H9 (cell line): ENCODE results near the gene BAIAP2. TPM values are rescaled to one million over a fixed set of nuclear protein-coding genes. Genes with fewer than 3 reads are reported as not detected.

Experiments used
- DNase-seq: peaks from one replicate; pipeline ENCODE4 v3.0.0-alpha.2; 2017
- H2AFZ ChIP-seq: one replicate; pipeline ENCODE4 v1.6.1; 2013; ENCODE audit warnings: mild to moderate bottlenecking, low read length, control low read depth, moderate library complexity
- H2AK5ac ChIP-seq: 2 replicates; pipeline ENCODE4 v1.6.1; 2013; ENCODE audit warnings: low read length, control low read depth, mixed read lengths; ENCODE audit not compliant: insufficient read length
- H2BK120ac ChIP-seq: one replicate; pipeline ENCODE4 v1.6.1; 2013; ENCODE audit warnings: low read depth, mild to moderate bottlenecking, low read length, control low read depth, inconsistent platforms; ENCODE audit not compliant: poor library complexity, severe bottlenecking
- H2BK12ac ChIP-seq: 2 replicates; pipeline ENCODE4 v1.6.1; 2013; ENCODE audit warnings: low read length, control low read depth, mixed read lengths, low read depth; ENCODE audit not compliant: insufficient read length
- H2BK15ac ChIP-seq: 2 replicates; pipeline ENCODE4 v1.6.1; 2013; ENCODE audit warnings: low read depth, low read length, control low read depth
- H2BK20ac ChIP-seq: one replicate; pipeline ENCODE4 v1.6.1; 2013; ENCODE audit warnings: low read depth, mild to moderate bottlenecking, low read length, control low read depth, inconsistent platforms; ENCODE audit not compliant: poor library complexity, severe bottlenecking
- H2BK5ac ChIP-seq: 2 replicates; pipeline ENCODE4 v1.6.1; 2013; ENCODE audit warnings: low read length, control low read depth, mixed read lengths; ENCODE audit not compliant: insufficient read length
- H3K14ac ChIP-seq: 2 replicates; pipeline ENCODE4 v1.6.1; 2013; ENCODE audit warnings: low read length, control low read depth; ENCODE audit not compliant: insufficient read depth
- H3K18ac ChIP-seq: 2 replicates; pipeline ENCODE4 v1.6.1; 2013; ENCODE audit warnings: low read depth, mild to moderate bottlenecking, mixed read lengths, low read length, control low read depth; ENCODE audit not compliant: insufficient read length
- H3K23ac ChIP-seq: 2 replicates; pipeline ENCODE4 v1.6.1; 2013; ENCODE audit warnings: low read length, control low read depth, mixed read lengths, low read depth; ENCODE audit not compliant: insufficient read length
- H3K23me2 ChIP-seq: 2 replicates; pipeline ENCODE4 v1.6.1; 2013; ENCODE audit warnings: low read depth, mild to moderate bottlenecking, mixed read lengths, low read length, control low read depth; ENCODE audit not compliant: insufficient read length, poor library complexity, severe bottlenecking
- H3K27ac ChIP-seq: 2 replicates; pipeline ENCODE4 v1.5.1; 2013; ENCODE audit warnings: low read length, control low read depth, mixed read lengths, low read depth; ENCODE audit not compliant: insufficient read length
- H3K27me3 ChIP-seq: 2 replicates; pipeline ENCODE4 v1.6.1; 2013; ENCODE audit warnings: low read length, control low read depth, inconsistent platforms; ENCODE audit not compliant: insufficient read depth
- H3K4ac ChIP-seq: 2 replicates; pipeline ENCODE4 v1.6.1; 2013; ENCODE audit warnings: low read depth, mild to moderate bottlenecking, control low read depth, inconsistent platforms, low read length, moderate library complexity
- H3K4me1 ChIP-seq: 2 replicates; pipeline ENCODE4 v1.6.1; 2013; ENCODE audit warnings: low read length, control low read depth, inconsistent platforms; ENCODE audit not compliant: insufficient read depth
- H3K4me2 ChIP-seq: 2 replicates; pipeline ENCODE4 v1.6.1; 2013; ENCODE audit warnings: low read length, control low read depth, mixed read lengths; ENCODE audit not compliant: insufficient read length, insufficient read depth
- H3K56ac ChIP-seq: 2 replicates; pipeline ENCODE4 v1.6.1; 2013; ENCODE audit warnings: low read depth, mild to moderate bottlenecking, mixed read lengths, low read length, control low read depth; ENCODE audit not compliant: insufficient read length
- H3K79me1 ChIP-seq: 2 replicates; pipeline ENCODE4 v1.6.1; 2013; ENCODE audit warnings: low read depth, mild to moderate bottlenecking, moderate library complexity, low read length, control low read depth, inconsistent platforms; ENCODE audit not compliant: insufficient read depth, poor library complexity, severe bottlenecking
- H3K79me2 ChIP-seq: 2 replicates; pipeline ENCODE4 v1.6.1; 2013; ENCODE audit warnings: low read length, control low read depth, inconsistent platforms; ENCODE audit not compliant: insufficient read depth
- H3K9ac ChIP-seq: 2 replicates; pipeline ENCODE4 v1.6.1; 2013; ENCODE audit warnings: low read length, control low read depth, mixed read lengths; ENCODE audit not compliant: insufficient read length; ENCODE audit errors: extremely low read depth
- H3K9me3 ChIP-seq: one replicate; pipeline ENCODE4 v1.6.1; 2013; ENCODE audit warnings: low read depth, low read length, inconsistent platforms; ENCODE audit not compliant: control insufficient read depth
- H3T11ph ChIP-seq: one replicate; pipeline ENCODE4 v1.6.1; 2013; ENCODE audit warnings: mild to moderate bottlenecking, low read length, control low read depth, inconsistent platforms
- H4K20me1 ChIP-seq: one replicate; pipeline ENCODE4 v1.6.1; 2013; ENCODE audit not compliant: control insufficient read depth, insufficient read length, insufficient read depth
- H4K5ac ChIP-seq: 2 replicates; pipeline ENCODE4 v1.6.1; 2013; ENCODE audit warnings: low read depth, mild to moderate bottlenecking, mixed read lengths, low read length, control low read depth; ENCODE audit not compliant: insufficient read length
- H4K8ac ChIP-seq: replicated peaks from 2 replicates; pipeline ENCODE4 v1.6.1; 2013; ENCODE audit warnings: low read length, control low read depth, mixed read lengths, low read depth; ENCODE audit not compliant: insufficient read length
- H4K91ac ChIP-seq: 2 replicates; pipeline ENCODE4 v1.6.1; 2013; ENCODE audit warnings: low read depth, mild to moderate bottlenecking, moderate library complexity, mixed read lengths, low read length, control low read depth; ENCODE audit not compliant: insufficient read length
- H3K27ac Mint-ChIP-seq, 3 experiments: 2 replicates in 2 of 3; 3 replicates in 1 of 3; pipeline ENCODE4 v1.8.0; 2020 to 2021; ENCODE audit warnings: mixed read lengths in 3 of 3, mild to moderate bottlenecking in 1 of 3, moderate library complexity in 1 of 3
- H3K27me3 Mint-ChIP-seq: 2 replicates; pipeline ENCODE4 v1.8.0; 2021; ENCODE audit warnings: low read depth, mild to moderate bottlenecking, moderate library complexity, mixed read lengths
- H3K36me3 Mint-ChIP-seq, 3 experiments: 2 replicates in 2 of 3; 3 replicates in 1 of 3; pipeline ENCODE4 v1.8.0; 2020 to 2021; ENCODE audit warnings: low read depth in 3 of 3, mixed read lengths in 3 of 3; ENCODE audit not compliant: insufficient read depth in 1 of 3
- H3K4me1 Mint-ChIP-seq, 2 experiments: 2 replicates each; pipeline ENCODE4 v1.8.0; 2020; ENCODE audit warnings: mixed read lengths in 2 of 2
- H3K4me3 Mint-ChIP-seq, 2 experiments: 2 replicates in 1 of 2; 3 replicates in 1 of 2; pipeline ENCODE4 v1.8.0; 2020 to 2021; ENCODE audit warnings: mild to moderate bottlenecking in 2 of 2, mixed read lengths in 2 of 2, moderate library complexity in 1 of 2
- H3K9me3 Mint-ChIP-seq, 2 experiments: 2 replicates in 1 of 2; 3 replicates in 1 of 2; pipeline ENCODE4 v1.8.0; 2020; ENCODE audit warnings: mild to moderate bottlenecking in 2 of 2, mixed read lengths in 2 of 2, moderate library complexity in 1 of 2
- CTCF ChIP-seq: fragments of 200-600 bp; sonication (generic); conservative IDR thresholded peaks from 3 replicates; pipeline ENCODE4 v1.8.0; 2021; ENCODE audit warnings: antibody characterized with exemption, mild to moderate bottlenecking
- WGBS: extraction: QIAGEN DNeasy Blood & Tissue Kit; methylation state at CpG from one replicate; pipeline ENCODE4 v1.1.7; 2013; ENCODE audit warnings: missing lambda C conversion rate, low lambda C conversion rate, mixed read lengths; ENCODE audit not compliant: insufficient read length; ENCODE audit errors: extremely low coverage; 5-methylcytosine and 5-hydroxymethylcytosine counted together
- total RNA-seq: library from RNA; stranded (reverse); gene quantifications from 2 replicates; pipeline ENCODE4 v1.2.1, GENCODE V29; 2021

Gene BAIAP2
- total RNA-seq, 1 experiment from 2014 or later, result 27.8 TPM

GRCh38 chr17:81045590-81046095 is 10.7 kb downstream of the BAIAP2 start:
- H3K14ac ChIP-seq, result no peak overlapping the region
- peaks cover 2% of the 10 kb centered on the region; the same call in 1 of the 2 replicates for H3K79me2 ChIP-seq
- H3K23ac ChIP-seq, result no peak overlapping the region
- no peak overlapping the region for H3T11ph ChIP-seq
- Mint-ChIP-seq H3K36me3 (no peaks in the 10 kb centered on the region; a peak in 1 of 7 replicates), H3K27me3 (no peaks in the 10 kb centered on the region), H3K9me3 (no peaks in the 10 kb centered on the region), H3K4me1 (peaks cover 23 to 30% of the 10 kb centered on the region in 2 experiments), H3K4me3 (no peak overlapping the region), H3K27ac (peak overlapping the region in 1 of 3 experiments; percentile 82; a peak in 2 of 7 replicates)
- no peak overlapping the region for H3K4me2 ChIP-seq
- no peak overlapping the region for H2BK120ac ChIP-seq
- no peaks in the 10 kb centered on the region for H3K23me2 ChIP-seq
- no peak overlapping the region for H2BK12ac ChIP-seq
- no peak overlapping the region for H2AFZ ChIP-seq
- H3K27ac ChIP-seq, result no peak overlapping the region
- no peak overlapping the region for H4K91ac ChIP-seq
- peaks cover 2% of the 10 kb centered on the region for H4K20me1 ChIP-seq
- H2AK5ac ChIP-seq, result no peak overlapping the region
- H3K4me1 ChIP-seq, result no peaks in the 10 kb centered on the region; the same call in 1 of the 2 replicates
- H3K9me3 ChIP-seq, result no peaks in the 10 kb centered on the region
- H2BK15ac ChIP-seq, result no peak overlapping the region
- H3K4ac ChIP-seq, result no peak overlapping the region
- TF ChIP-seq CTCF, result no peak
- no peak overlapping the region for H3K9ac ChIP-seq
- H2BK20ac ChIP-seq, result no peak overlapping the region
- WGBS, result no CpG with 5 or more reads among the region's 9 CpGs
- H4K5ac ChIP-seq, result no peak overlapping the region
- H3K18ac ChIP-seq, result no peak overlapping the region
- no peaks in the 10 kb centered on the region for H3K79me1 ChIP-seq
- H4K8ac ChIP-seq, result no peak overlapping the region
- no peak overlapping the region for H3K56ac ChIP-seq
- no peak for DNase-seq
- no peak overlapping the region for H2BK5ac ChIP-seq
- H3K27me3 ChIP-seq, result no peaks in the 10 kb centered on the region
